K562 (cell line): Measurements from ENCODE around the gene NPAS3. TPM values are rescaled to one million over a fixed set of nuclear protein-coding genes. Genes with fewer than 3 reads are reported as not detected.

Experiments used
- ATAC-seq: fragments of 200-7000 bp; cut with Tn5 transposase; 3 replicates; pipeline ENCODE4 v1.9.1; 2020; ENCODE audit warnings: moderate library complexity
- BruUV-seq: library from RNA; stranded (reverse); fragments of 400-500 nt; replicated peaks from 2 replicates; lab custom pipeline; 2021; lab: Mats Ljungman, UMichigan
- CTCF ChIA-PET: fragments of 300-600 bp; formaldehyde crosslinking; extraction: SDS; loops from one replicate; lab custom pipeline; 2021; ENCODE audit warnings: low intra/inter-chr PET ratio; lab: Yijun Ruan, JAX
- POLR2A ChIA-PET: fragments of 300-600, 350-650 bp; sonication (Branson Sonifier 250); formaldehyde crosslinking; extraction: SDS; loops from one replicate; lab custom pipeline; 2021; ENCODE audit warnings: antibody characterized with exemption, inconsistent platforms; lab: Yijun Ruan, JAX
- DNase-seq, 4 experiments: peaks; one replicate each; pipeline versions ENCODE4 v3.0.0 to v3.0.0-alpha.2; 2011 to 2018; ENCODE audit warnings: low spot score in 3 of 4, mixed read lengths in 3 of 4; ENCODE audit errors: extremely low read depth in 1 of 4
- FAIRE-seq: peaks from 2 replicates; lab custom pipeline; 2011; peaks lifted over from hg19 to GRCh38; lab: Jason Lieb, UNC
- H2AFZ ChIP-seq: 2 replicates; pipeline ENCODE4 v1.6.0; 2011; ENCODE audit warnings: low read depth, low read length, control low read depth, inconsistent platforms
- H3K27ac ChIP-seq: fragments of 200-600 bp; 3 replicates; pipeline ENCODE4 v1.8.0; 2011; ENCODE audit warnings: low read depth, mild to moderate bottlenecking, control low read depth, inconsistent platforms, low read length, moderate library complexity, mixed read lengths; ENCODE audit errors: extremely low read depth
- H3K27me3 ChIP-seq, 2 experiments: fragments of 300-600 bp in 1 of 2; 2 replicates in 1 of 2; 3 replicates in 1 of 2; pipeline versions ENCODE4 v1.6.0 to v1.8.0; 2011; ENCODE audit warnings: inconsistent platforms in 2 of 2, low read length in 2 of 2, mild to moderate bottlenecking in 1 of 2, mixed read lengths in 1 of 2, moderate library complexity in 1 of 2; ENCODE audit not compliant: control insufficient read depth in 2 of 2, insufficient read depth in 2 of 2
- H3K36me3 ChIP-seq: fragments of 300-600 bp; 3 replicates; pipeline ENCODE4 v1.8.0; 2011; ENCODE audit warnings: mild to moderate bottlenecking, low read length, inconsistent platforms; ENCODE audit not compliant: control insufficient read depth, insufficient read depth
- H3K4me1 ChIP-seq, 2 experiments: fragments of 200-600 bp in 1 of 2; replicated peaks in 1 of 2; 2 replicates in 1 of 2; 3 replicates in 1 of 2; pipeline versions ENCODE4 v1.5.1 to v1.8.0; 2011; ENCODE audit warnings: inconsistent platforms in 2 of 2, low read length in 2 of 2, mild to moderate bottlenecking in 1 of 2, mixed read lengths in 1 of 2, moderate library complexity in 1 of 2; ENCODE audit not compliant: control insufficient read depth in 2 of 2, insufficient read depth in 2 of 2
- H3K4me2 ChIP-seq: 2 replicates; pipeline ENCODE4 v1.6.1; 2011; ENCODE audit warnings: low read length, control low read depth, inconsistent platforms, mixed read lengths; ENCODE audit not compliant: insufficient read depth
- H3K4me3 ChIP-seq: fragments of 200-600 bp; sonication (generic), shearing (Covaris generic); 2 replicates; pipeline ENCODE4 v1.5.1; 2016; ENCODE audit warnings: control low read depth, inconsistent platforms
- H3K79me2 ChIP-seq: fragments of 200-600 bp; 3 replicates; pipeline ENCODE4 v1.8.0; 2011; ENCODE audit warnings: low read length, inconsistent platforms; ENCODE audit not compliant: control insufficient read depth, insufficient read depth
- H3K9ac ChIP-seq, 2 experiments: 2 replicates each; pipeline versions ENCODE4 v1.6.0 to v1.6.1; 2011; ENCODE audit warnings: low read depth in 2 of 2, low read length in 2 of 2, control low read depth in 1 of 2, inconsistent platforms in 1 of 2, mild to moderate bottlenecking in 1 of 2, mixed read lengths in 1 of 2; ENCODE audit not compliant: insufficient read depth in 1 of 2
- H3K9me1 ChIP-seq: one replicate; pipeline ENCODE4 v1.6.0; 2011; ENCODE audit warnings: inconsistent platforms, mild to moderate bottlenecking, low read length, moderate library complexity; ENCODE audit not compliant: control insufficient read depth, insufficient read depth
- H3K9me3 ChIP-seq: replicated peaks from 2 replicates; pipeline ENCODE4 v1.5.1; 2011; ENCODE audit warnings: low read depth, low read length, inconsistent platforms; ENCODE audit not compliant: control insufficient read depth, insufficient read depth
- H4K20me1 ChIP-seq: replicated peaks from 2 replicates; pipeline ENCODE4 v1.6.1; 2011; ENCODE audit warnings: low read length, inconsistent platforms, mixed read lengths; ENCODE audit not compliant: control insufficient read depth, insufficient read depth
- SIN3B ChIP-seq: fragments of 450-650 bp; IDR thresholded peaks from 2 replicates; pipeline ENCODE4 v1.6.1; 2017; ENCODE audit warnings: low read depth, mild to moderate bottlenecking, moderate library complexity
- SMAD3 ChIP-seq: fragments of 450-650 bp; formaldehyde crosslinking; conservative IDR thresholded peaks from 2 replicates; pipeline ENCODE4 v1.4.0; 2020; ENCODE audit warnings: mild to moderate bottlenecking
- ZBTB49 ChIP-seq: sonication (generic); formaldehyde crosslinking; IDR thresholded peaks from 2 replicates; pipeline ENCODE4 v1.8.0; 2022; ENCODE audit warnings: missing genetic modification reagents, mild to moderate bottlenecking, borderline replicate concordance
- ZC3H4 ChIP-seq: sonication (generic); formaldehyde crosslinking; IDR thresholded peaks from 2 replicates; pipeline ENCODE4 v1.9.0; 2021; ENCODE audit warnings: missing genetic modification reagents, borderline replicate concordance
- ZMIZ1 ChIP-seq, 2 experiments: fragments of 150-350 bp in 1 of 2; IDR thresholded peaks; 2 replicates each; pipeline ENCODE4 v1.6.1; 2012 to 2016; ENCODE audit warnings: low read depth in 2 of 2, low read length in 2 of 2, mild to moderate bottlenecking in 1 of 2, moderate library complexity in 1 of 2
- WGBS: fragments of 100-300 bp; shearing (Covaris generic); methylation state at CpG from one replicate; pipeline ENCODE4 v1.1.6; 2016; ENCODE audit warnings: low coverage, mixed read lengths; ENCODE audit not compliant: insufficient coverage; ENCODE audit errors: missing lambda C conversion rate; 5-methylcytosine and 5-hydroxymethylcytosine counted together
- in situ Hi-C: fragments of 300-500 bp; cut with MboI; formaldehyde crosslinking; loops from 4 replicates; pipeline ENCODE4 v1.15.0; 2018; ENCODE audit warnings: inconsistent platforms, mixed read lengths
- intact Hi-C: fragments of 100-400 bp; cut with micrococcal nuclease; formaldehyde crosslinking; loops from 2 replicates; pipeline ENCODE4 v1.14.2; 2022
- polyA plus RNA-seq, 8 experiments: library from polyadenylated mRNA; depleted of rRNA in 4 of 8; stranded (reverse) in 5 of 8; unstranded in 3 of 8; fragments of >200 nt; fragmentation: Nextera tagmentation in 2 of 8; fragmentation: Illumina TruSeq in 1 of 8; extraction: Ambion mirVana in 2 of 8; extraction: Trizol in 1 of 8; gene quantifications; 2 replicates each; pipeline versions ENCODE4 v1.2.1 to v1.2.3, GENCODE V29; 2011 to 2014; ENCODE audit warnings: inconsistent platforms in 1 of 8, missing spikeins in 1 of 8
- total RNA-seq, 7 experiments: library from RNA; depleted of rRNA in 6 of 7; stranded (reverse); fragments of >200 nt in 6 of 7; fragmentation: Illumina TruSeq in 2 of 7; extraction: Trizol in 2 of 7; gene quantifications; 2 replicates each; pipeline versions ENCODE4 v1.2.1 to v1.2.3, GENCODE V29; 2011 to 2021; ENCODE audit warnings: low replicate concordance in 1 of 7

NPAS3 gene
- total and polyA plus RNA-seq, 9 of the 15 experiments (the other 6 are each of a cell fraction or from before 2014, with no cell fraction given), result 0.04 TPM; not detected in 8

DNA sequence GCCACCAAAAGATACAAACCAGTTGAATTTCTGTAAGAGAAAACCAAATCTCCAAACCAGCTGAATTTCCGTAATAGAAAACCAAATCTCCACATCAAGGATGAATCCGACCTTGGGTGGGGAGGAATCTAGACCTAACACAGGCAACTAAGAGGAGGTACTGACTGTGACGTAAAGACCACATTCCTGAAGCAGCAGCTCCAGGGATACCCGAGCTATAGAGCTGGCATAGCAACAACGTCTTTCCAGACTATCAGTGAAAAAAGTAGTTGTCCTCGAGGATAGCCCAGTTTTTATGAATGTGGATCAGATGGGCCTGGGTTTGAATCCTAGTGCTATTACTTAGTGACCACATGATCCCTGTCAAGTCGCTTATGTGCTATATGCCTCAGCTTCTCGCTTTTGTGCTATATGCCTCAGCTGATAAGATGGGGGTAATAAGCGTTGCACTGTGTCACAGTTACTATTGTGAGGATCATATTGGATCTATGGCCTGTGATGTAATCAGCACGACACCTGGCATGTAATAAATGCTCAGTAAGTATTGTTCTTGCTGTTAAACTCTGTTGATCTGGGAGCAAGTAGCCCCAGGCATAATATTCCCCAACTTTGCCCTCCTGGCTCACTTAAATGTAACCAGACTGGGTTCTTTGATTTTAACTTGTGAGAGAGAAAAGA is 898.4 kb downstream of the NPAS3 start:
- no peak overlapping the region for H3K4me3 ChIP-seq
- in situ Hi-C loops, result loop anchor here (10.0 kb wide), 1 partner anchor 258 kb away; no protein-coding TSS in a partner anchor
- 63% methylated on average over 10 of the region's 10 CpGs for WGBS
- no peak overlapping the region; a peak in 2 of 4 replicates for H3K9ac ChIP-seq
- POLR2A ChIA-PET, result interaction anchor here (0.6 kb wide), 1 partner anchor 73 kb away, joined by 3 read pairs; no protein-coding TSS in a partner anchor
- no peaks in the 10 kb centered on the region for H3K9me3 ChIP-seq
- CTCF ChIA-PET, result no interaction called here
- ATAC-seq (no peak), DNase-seq (no peak), FAIRE-seq (no peak)
- H3K4me2 ChIP-seq, result peak overlapping the region; percentile 70
- H3K27me3 ChIP-seq, result no peaks in the 10 kb centered on the region
- no TSS peak for BruUV-seq
- peaks cover 5 to 22% of the 10 kb centered on the region in 2 experiments; a peak in 4 of 5 replicates for H3K4me1 ChIP-seq
- H3K79me2 ChIP-seq, result no peaks in the 10 kb centered on the region
- no peaks in the 10 kb centered on the region for H4K20me1 ChIP-seq
- H3K36me3 ChIP-seq, result no peaks in the 10 kb centered on the region
- TF ChIP-seq ZMIZ1 (IDR thresholded peaks at IDR 0.05; ENCODE audit: low read depth in 2 of 2, low read length in 2 of 2) (no peak), SIN3B (no peak), ZC3H4 (CRISPR knock-in tag) (no peak), ZBTB49 (CRISPR knock-in tag) (no peak), SMAD3 (no peak)
- intact Hi-C loops, result loop anchor here (5.0 kb wide), 1 partner anchor 390 kb away; no protein-coding TSS in a partner anchor
- H2AFZ ChIP-seq, result peak overlapping the region; percentile 12; the same call in 1 of the 2 replicates
- no peak overlapping the region for H3K27ac ChIP-seq
- no peaks in the 10 kb centered on the region for H3K9me1 ChIP-seq
